Testis (tissue), 2 donors: ENCODE data around the gene HIRA.

Experiments used
- POLR2A ChIP-seq: fragments of 450-650 bp; IDR thresholded peaks from one replicate; pipeline ENCODE4 v1.6.1; 2017; ENCODE audit warnings: antibody characterized with exemption, mild to moderate bottlenecking, moderate library complexity
- TF ChIP-seq, protein P1 (sequence below), 3 experiments: fragments of 450-650 bp in 2 of 3; fragments of 200-600 bp in 1 of 3; sonication (generic) in 1 of 3; IDR thresholded peaks; one replicate each; pipeline ENCODE4 v1.5.1; 2016 to 2019; ENCODE audit warnings: antibody characterized with exemption in 3 of 3, mild to moderate bottlenecking in 2 of 3, moderate library complexity in 1 of 3

DNA sequence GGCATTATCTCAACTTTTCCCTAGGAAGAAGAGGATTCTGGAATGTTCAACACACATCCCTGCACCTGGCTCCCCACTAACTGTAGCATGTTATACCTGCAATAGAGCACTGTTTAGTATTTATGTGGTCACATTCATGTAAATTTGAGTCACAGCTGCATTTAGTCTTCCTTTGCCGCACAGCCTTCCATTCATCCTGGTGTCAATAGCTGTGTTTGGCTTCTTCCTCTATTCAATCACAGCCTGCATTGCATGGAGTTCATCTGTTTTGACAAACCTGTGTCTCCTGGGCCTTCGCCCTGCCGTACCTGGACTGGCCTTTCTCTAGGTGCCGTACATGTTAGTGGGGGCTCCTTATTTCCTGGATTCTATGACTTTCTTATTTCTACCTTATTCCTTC is 20.0 kb upstream of the HIRA start:
- TF ChIP-seq, protein P1, sequence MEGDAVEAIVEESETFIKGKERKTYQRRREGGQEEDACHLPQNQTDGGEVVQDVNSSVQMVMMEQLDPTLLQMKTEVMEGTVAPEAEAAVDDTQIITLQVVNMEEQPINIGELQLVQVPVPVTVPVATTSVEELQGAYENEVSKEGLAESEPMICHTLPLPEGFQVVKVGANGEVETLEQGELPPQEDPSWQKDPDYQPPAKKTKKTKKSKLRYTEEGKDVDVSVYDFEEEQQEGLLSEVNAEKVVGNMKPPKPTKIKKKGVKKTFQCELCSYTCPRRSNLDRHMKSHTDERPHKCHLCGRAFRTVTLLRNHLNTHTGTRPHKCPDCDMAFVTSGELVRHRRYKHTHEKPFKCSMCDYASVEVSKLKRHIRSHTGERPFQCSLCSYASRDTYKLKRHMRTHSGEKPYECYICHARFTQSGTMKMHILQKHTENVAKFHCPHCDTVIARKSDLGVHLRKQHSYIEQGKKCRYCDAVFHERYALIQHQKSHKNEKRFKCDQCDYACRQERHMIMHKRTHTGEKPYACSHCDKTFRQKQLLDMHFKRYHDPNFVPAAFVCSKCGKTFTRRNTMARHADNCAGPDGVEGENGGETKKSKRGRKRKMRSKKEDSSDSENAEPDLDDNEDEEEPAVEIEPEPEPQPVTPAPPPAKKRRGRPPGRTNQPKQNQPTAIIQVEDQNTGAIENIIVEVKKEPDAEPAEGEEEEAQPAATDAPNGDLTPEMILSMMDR (IDR thresholded peaks at IDR 0.05): no peak
- TF ChIP-seq POLR2A: no peak
